ENCODE results near the gene CSNK1G2.

The CSNK1G2 gene

DNA sequence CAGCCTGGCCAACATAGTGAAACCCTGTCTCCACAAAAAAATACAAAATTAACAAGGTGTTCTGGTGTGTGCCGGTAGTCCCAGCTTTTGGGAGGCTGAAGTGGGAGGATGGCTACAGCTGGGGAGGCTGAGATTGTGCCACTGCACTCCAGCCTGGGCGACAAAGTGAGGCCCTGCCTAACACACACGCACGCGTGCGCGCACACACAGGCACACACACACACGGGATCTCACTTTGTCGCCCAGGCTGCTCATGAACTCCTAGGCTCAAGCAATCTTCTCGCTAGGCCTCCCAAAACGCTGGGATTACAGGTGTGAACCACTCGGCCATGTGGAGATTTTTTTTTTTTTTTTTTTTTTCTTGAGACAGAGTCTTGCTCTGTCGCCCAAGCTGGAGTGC lies 77.8 kb downstream of the CSNK1G2 start:
- DNase-seq (ENCODE audit: low spot score): no peak

DNA sequence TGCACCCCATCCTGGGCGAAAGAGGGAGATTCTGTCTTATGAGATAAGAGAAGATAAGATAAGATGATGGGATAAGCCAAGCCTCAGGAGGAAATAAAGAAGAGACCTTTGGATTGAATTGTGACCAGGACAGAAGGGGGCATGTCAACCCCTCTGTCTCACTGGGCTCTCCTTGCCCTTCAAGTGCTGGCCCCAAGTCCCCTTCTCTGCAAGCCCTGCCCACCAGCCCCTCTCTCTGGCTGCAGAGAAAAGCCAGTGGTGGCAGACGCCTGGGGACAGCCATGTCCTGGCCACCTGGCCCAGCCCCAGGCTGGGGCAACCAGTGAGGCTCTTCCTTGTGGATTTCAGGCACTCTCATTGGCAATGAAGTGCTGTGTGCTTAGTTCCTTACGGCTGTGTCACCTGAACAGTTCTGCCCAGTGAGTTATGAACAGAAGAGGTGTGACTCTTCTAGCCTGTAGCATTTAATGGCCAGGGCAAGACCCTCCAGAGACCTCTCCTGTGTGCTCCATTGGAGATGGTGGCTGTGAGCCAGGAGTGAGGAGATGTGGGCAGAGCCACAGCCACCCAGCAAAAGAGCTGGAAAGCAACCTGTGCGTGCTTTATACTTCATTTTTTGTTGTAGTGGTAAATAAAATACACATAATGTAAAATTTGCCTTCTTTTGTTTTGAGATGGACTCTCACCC lies 80.6 kb downstream of the CSNK1G2 start:
- DNase-seq (ENCODE audit: low spot score): no peak

DNA sequence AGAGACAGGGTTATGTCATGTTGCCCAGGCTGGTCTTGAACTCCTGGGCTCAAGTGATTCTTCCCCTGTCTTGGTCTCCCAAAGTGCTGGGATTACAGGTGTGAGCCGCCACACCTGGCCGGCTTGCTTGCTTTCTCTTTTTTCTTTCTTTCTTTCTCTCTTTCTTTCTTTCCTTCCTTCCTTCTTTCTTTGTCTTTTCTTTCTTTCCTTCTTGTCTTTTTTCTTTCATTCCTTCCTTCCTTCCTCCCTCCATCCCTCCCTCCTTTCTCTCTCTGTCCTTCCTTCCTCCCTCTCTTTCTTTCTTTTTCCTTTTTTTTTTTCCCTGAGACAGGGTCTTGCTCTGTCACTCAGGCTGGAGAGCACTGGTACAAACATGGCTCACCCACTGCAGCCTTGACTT lies 81.3 kb downstream of the CSNK1G2 start:
- no peak for DNase-seq (ENCODE audit: low spot score)

DNA sequence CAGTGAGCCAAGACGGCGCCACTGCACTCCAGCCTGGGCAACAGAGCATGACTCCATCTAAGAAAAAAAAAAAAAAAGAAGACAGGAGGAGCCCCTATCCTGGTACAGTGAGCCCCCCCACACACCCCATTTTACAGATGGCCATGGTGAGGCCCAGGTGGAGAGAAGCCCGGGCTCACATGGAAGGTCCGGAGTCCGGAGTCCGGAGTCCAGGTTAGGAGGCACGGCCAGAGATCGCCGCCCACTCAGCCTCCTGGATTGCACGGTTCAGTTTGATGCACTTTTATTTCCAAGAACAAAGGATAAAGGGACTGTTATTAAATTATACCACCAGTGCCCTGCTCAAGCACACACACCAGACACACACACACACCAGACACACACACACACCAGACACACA lies 85.8 kb downstream of the CSNK1G2 start:
- no peak for DNase-seq (ENCODE audit: low spot score)

DNA sequence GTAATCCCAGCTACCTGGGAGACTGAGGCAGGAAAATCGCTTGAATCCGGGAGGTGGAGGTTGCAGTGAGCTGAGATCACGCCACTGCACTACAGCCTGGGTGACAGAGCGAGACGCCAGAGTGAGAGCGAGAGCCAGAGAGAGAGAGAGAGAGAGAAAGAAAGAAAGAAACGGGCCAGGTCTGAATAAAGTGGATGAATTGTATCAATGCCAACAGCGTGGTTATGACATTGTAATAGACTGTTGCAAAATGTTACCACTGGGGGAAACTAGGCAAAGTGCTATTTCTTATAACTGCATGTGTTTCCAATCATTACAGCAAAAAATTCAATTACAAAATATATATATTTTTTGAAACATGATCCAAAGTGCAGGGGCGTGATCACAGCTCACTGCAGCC lies 86.4 kb downstream of the CSNK1G2 start:
- peak; percentile 78 for DNase-seq (ENCODE audit: low spot score)

Measured in GM03348 (cell line).